ENCODE data around the gene LPXN.

Gene LPXN

DNA sequence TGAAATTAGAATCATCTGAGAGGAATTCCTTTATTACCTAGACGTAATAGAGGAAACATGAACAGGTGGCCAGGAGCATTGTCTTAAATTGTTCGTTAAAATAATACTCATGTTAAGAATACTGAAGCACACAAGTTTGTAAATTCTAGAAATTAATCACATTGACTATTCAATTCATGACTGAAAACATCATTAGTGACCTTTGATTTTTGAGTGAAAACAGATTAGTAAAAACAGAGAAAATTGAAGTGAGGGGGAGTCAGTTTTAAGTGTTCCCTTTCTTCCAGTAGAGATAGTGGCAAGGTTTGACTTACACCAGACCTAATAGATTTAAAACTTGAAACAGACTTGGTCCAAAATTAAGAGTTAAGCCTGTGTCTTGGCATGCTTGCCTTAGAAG is 4.7 kb upstream of the LPXN start:
- ChIA-PET POLR2A (no interaction called here), CTCF (no interaction called here)
- DNase-seq (ENCODE audit: extremely low spot score) = no peak
- TF ChIP-seq BHLHE40 (IDR thresholded peaks at IDR 0.05; ENCODE audit: borderline replicate concordance) (no peak), ELF4 (IDR thresholded peaks at IDR 0.05) (no peak), NFRKB (IDR thresholded peaks at IDR 0.05) (no peak), SUZ12 (IDR thresholded peaks at IDR 0.05) (no peak), TARDBP (IDR thresholded peaks at IDR 0.05) (no peak), ARNT (IDR thresholded peaks at IDR 0.05) (no peak), L3MBTL2 (conservative IDR thresholded peaks at IDR 0.05) (no peak), HDGF (IDR thresholded peaks at IDR 0.05; ENCODE audit: borderline replicate concordance) (no peak), FOXM1 (IDR thresholded peaks at IDR 0.05; ENCODE audit: borderline replicate concordance) (no peak), FOXK2 (IDR thresholded peaks at IDR 0.05) (no peak), LEF1 (IDR thresholded peaks at IDR 0.05; ENCODE audit: borderline replicate concordance) (no peak), SP1 (IDR thresholded peaks at IDR 0.05) (no peak), FOXA1 (IDR thresholded peaks at IDR 0.05) (no peak), ZNF384 (IDR thresholded peaks at IDR 0.05) (no peak), CTBP1 (IDR thresholded peaks at IDR 0.05; ENCODE audit: borderline replicate concordance) (no peak)
- TF ChIP-seq, protein P1, sequence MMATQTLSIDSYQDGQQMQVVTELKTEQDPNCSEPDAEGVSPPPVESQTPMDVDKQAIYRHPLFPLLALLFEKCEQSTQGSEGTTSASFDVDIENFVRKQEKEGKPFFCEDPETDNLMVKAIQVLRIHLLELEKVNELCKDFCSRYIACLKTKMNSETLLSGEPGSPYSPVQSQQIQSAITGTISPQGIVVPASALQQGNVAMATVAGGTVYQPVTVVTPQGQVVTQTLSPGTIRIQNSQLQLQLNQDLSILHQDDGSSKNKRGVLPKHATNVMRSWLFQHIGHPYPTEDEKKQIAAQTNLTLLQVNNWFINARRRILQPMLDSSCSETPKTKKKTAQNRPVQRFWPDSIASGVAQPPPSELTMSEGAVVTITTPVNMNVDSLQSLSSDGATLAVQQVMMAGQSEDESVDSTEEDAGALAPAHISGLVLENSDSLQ (IDR thresholded peaks at IDR 0.05) = no peak

- POLR2A ChIA-PET = no interaction called here
- TF ChIP-seq SP1 (IDR thresholded peaks at IDR 0.05) = no peak
- no peak for TF ChIP-seq ELF4 (IDR thresholded peaks at IDR 0.05)
- TF ChIP-seq, protein P1 (IDR thresholded peaks at IDR 0.05) = no peak
- TF ChIP-seq CTBP1 (IDR thresholded peaks at IDR 0.05; ENCODE audit: borderline replicate concordance) = peak; percentile 35; the same call in 1 of the 2 replicates
- TF ChIP-seq HDGF (IDR thresholded peaks at IDR 0.05; ENCODE audit: borderline replicate concordance) = no peak
- peak; percentile 51 for TF ChIP-seq ZNF384 (IDR thresholded peaks at IDR 0.05)
- TF ChIP-seq ARNT (IDR thresholded peaks at IDR 0.05) = no peak
- TF ChIP-seq L3MBTL2 (conservative IDR thresholded peaks at IDR 0.05) = peak; percentile 94
- CTCF ChIA-PET = interaction anchor here (1.1 kb wide), 1 partner anchor 779 kb away, joined by 3 read pairs; no protein-coding TSS in a partner anchor
- peak; percentile 70 for DNase-seq (ENCODE audit: extremely low spot score)
Measured at GRCh38 chr11:58579192-58580129, 3.8 kb upstream of the LPXN start.

- POLR2A ChIA-PET = interaction anchor here (0.7 to 1.9 kb wide), 5 partner anchors 11 to 899 kb away, joined by 3 to 17 read pairs (median 3); partner anchors contain the start of gene FAM111A
- TF ChIP-seq L3MBTL2 (conservative IDR thresholded peaks at IDR 0.05) (peak; percentile 79), FOXM1 (IDR thresholded peaks at IDR 0.05; ENCODE audit: borderline replicate concordance) (peak; percentile 29; the same call in 1 of the 2 replicates), ELF4 (IDR thresholded peaks at IDR 0.05) (no peak; the same call in 1 of the 2 replicates), CTBP1 (IDR thresholded peaks at IDR 0.05; ENCODE audit: borderline replicate concordance) (no peak)
- TF ChIP-seq, protein P1 (IDR thresholded peaks at IDR 0.05) = peak; percentile 77
- CTCF ChIA-PET = interaction anchor here (1.1 kb wide), 1 partner anchor 778 kb away, joined by 3 read pairs; no protein-coding TSS in a partner anchor
- DNase-seq (ENCODE audit: extremely low spot score) = peak; percentile 81
Measured at GRCh38 chr11:58578635-58579191, 3.1 kb upstream of the LPXN start, which contains the start of gene ZFP91. ZFP91 (plus strand) TSS chr11:58579063; CDS start chr11:58579282, 219 bp downstream.

DNA sequence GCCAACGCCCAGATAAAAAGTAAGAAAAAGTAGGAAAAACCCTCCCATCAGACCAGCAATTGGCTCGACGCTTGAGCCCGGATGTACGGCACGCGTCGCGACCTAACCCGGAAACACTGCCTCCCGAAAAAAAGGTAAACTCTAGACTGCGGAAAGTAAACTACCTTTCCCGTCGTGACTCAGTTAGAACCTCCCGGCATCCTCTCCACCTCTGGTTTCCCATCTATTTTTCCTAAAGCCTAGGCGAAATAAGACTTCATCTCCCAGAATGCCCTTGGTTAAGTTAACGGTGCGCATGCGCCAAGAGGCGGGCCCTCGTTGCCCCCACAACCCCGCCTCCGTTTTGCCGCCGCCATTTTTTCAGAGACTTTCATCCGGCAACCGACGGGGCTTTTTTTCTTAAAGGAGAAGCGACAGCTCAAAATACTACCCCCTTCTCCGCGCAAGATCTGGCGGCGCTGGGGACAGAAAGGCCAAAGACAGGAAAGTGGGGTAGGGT is 2.5 kb upstream of the LPXN start:
- CTCF ChIA-PET = interaction anchor here (1.1 kb wide), 1 partner anchor 778 kb away, joined by 3 read pairs; no protein-coding TSS in a partner anchor
- POLR2A ChIA-PET = interaction anchor here (0.7 to 1.9 kb wide), 9 partner anchors 10 to 898 kb away, joined by 3 to 17 read pairs (median 3); partner anchors contain the start of gene FAM111A
- DNase-seq (ENCODE audit: extremely low spot score) = peak; percentile 79
- TF ChIP-seq NFRKB (IDR thresholded peaks at IDR 0.05) (peak; percentile 77), CTBP1 (IDR thresholded peaks at IDR 0.05; ENCODE audit: borderline replicate concordance) (no peak), FOXK2 (IDR thresholded peaks at IDR 0.05) (no peak), TARDBP (IDR thresholded peaks at IDR 0.05) (no peak), SP1 (IDR thresholded peaks at IDR 0.05) (no peak), ELF4 (IDR thresholded peaks at IDR 0.05) (peak; percentile 71), ARNT (IDR thresholded peaks at IDR 0.05) (no peak), FOXM1 (IDR thresholded peaks at IDR 0.05; ENCODE audit: borderline replicate concordance) (no peak), FOXA1 (IDR thresholded peaks at IDR 0.05) (no peak), LEF1 (IDR thresholded peaks at IDR 0.05; ENCODE audit: borderline replicate concordance) (no peak), L3MBTL2 (conservative IDR thresholded peaks at IDR 0.05) (no peak; the same call in none of the 2 replicates), SUZ12 (IDR thresholded peaks at IDR 0.05) (no peak), ZNF384 (IDR thresholded peaks at IDR 0.05) (peak; percentile 81)

DNA sequence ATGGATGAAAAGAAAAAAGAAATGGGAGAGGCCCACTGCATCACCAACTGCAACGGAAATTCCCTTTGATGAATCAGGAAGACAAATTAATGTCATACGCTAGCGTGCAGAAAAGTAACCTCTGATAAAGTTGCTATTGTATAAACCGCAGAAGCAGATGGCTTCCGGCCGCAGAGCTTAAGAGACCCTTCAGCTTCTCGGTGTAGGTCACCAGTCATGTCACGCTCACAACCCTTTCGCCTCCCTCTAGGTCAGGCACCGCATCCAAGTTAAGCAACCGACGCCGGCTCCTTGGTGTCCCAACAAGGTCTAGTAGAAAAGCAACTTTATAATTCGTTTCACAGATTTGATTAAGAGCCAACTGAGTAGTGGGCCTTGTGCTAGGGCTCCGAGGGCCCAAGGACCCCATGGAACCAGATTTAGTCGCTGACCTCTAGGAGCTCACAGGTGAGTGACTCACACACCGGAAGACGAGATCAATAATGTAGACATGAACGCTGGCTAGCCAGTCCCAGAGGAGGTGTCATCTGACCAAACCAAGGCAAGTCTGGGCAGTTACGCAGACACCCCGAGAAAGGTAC is 2.0 kb upstream of the LPXN start:
- peak; percentile 7 for DNase-seq (ENCODE audit: extremely low spot score)
- ChIA-PET CTCF (interaction anchor here (0.7 to 1.4 kb wide), 2 partner anchors 15 to 581 kb away, joined by 4 to 5 read pairs; no protein-coding TSS in a partner anchor), POLR2A (interaction anchor here (0.7 to 1.9 kb wide), 9 partner anchors 10 to 898 kb away, joined by 3 to 17 read pairs (median 3); partner anchors contain the start of gene FAM111A)
- TF ChIP-seq LEF1 (IDR thresholded peaks at IDR 0.05; ENCODE audit: borderline replicate concordance) (no peak), L3MBTL2 (conservative IDR thresholded peaks at IDR 0.05) (0 out of 2 replicates have a peak, but pooled peaks have one; percentile 55), ELF4 (IDR thresholded peaks at IDR 0.05) (no peak), FOXK2 (IDR thresholded peaks at IDR 0.05) (no peak), ZNF384 (IDR thresholded peaks at IDR 0.05) (no peak), SUZ12 (IDR thresholded peaks at IDR 0.05) (no peak), FOXM1 (IDR thresholded peaks at IDR 0.05; ENCODE audit: borderline replicate concordance) (no peak), NFRKB (IDR thresholded peaks at IDR 0.05) (no peak), FOXA1 (IDR thresholded peaks at IDR 0.05) (no peak), HDGF (IDR thresholded peaks at IDR 0.05; ENCODE audit: borderline replicate concordance) (0 out of 2 replicates have a peak, but pooled peaks have one; percentile 64), SP1 (IDR thresholded peaks at IDR 0.05) (no peak), CTBP1 (IDR thresholded peaks at IDR 0.05; ENCODE audit: borderline replicate concordance) (no peak)
- TF ChIP-seq, protein P1 (IDR thresholded peaks at IDR 0.05) = peak; percentile 45

Measured in HEK293T (cell line).